ENCODE results near the gene KRTAP10-4. TPM values are rescaled to one million over a fixed set of nuclear protein-coding genes. Genes with fewer than 3 reads are reported as not detected.
"Not testable (repeated sequence)": the region's sequence is repeated elsewhere in the genome, so short reads cannot be mapped to it uniquely, and the experiment has no call there.

The KRTAP10-4 gene
- total RNA-seq, 1 experiment from 2014 or later = not detected

- no peak for DNase-seq (ENCODE audit: low read depth, low spot score)
- no peak for TF ChIP-seq YY1 (IDR thresholded peaks at IDR 0.05; ENCODE audit: extremely low read depth, insufficient replicate concordance, low read depth, low read length)
- no peak for TF ChIP-seq SIN3A (IDR thresholded peaks at IDR 0.05; ENCODE audit: low read depth)
- TF ChIP-seq REST (IDR thresholded peaks at IDR 0.05; ENCODE audit: low read depth) = no peak
- no peak for TF ChIP-seq RAD21 (IDR thresholded peaks at IDR 0.05; ENCODE audit: low read depth)
- TF ChIP-seq SP1 (IDR thresholded peaks at IDR 0.05; ENCODE audit: low read depth) = no peak
- TF ChIP-seq EZH2phosphoT487 (IDR thresholded peaks at IDR 0.05; ENCODE audit: borderline replicate concordance) = no peak
- TF ChIP-seq EZH2 (IDR thresholded peaks at IDR 0.05) = no peak
- no peak for TF ChIP-seq ZFX (IDR thresholded peaks at IDR 0.05)
- H2AFZ ChIP-seq (ENCODE audit: low read depth, low read length, poor library complexity, severe bottlenecking) = no peak overlapping the region
- H3K36me3 ChIP-seq (ENCODE audit: control insufficient read depth in 1 of 2, insufficient read depth in 2 of 2, low read length in 2 of 2) = no peaks in the 10 kb centered on the region
- intact Hi-C loops (cut with micrococcal nuclease) = no loop called here
- no peak for ATAC-seq
- H3K4me2 ChIP-seq (ENCODE audit: low read length) = no peak overlapping the region
- H3K4me3 ChIP-seq (replicated peaks in 1 of 2; ENCODE audit: low read depth in 1 of 2, low read length in 2 of 2) = no peak overlapping the region
- ChIA-PET CTCF (no interaction called here), RAD21 (ENCODE audit: low non-redundant PET in 1 of 2, low total read pairs in 2 of 2, uncharacterized antibody in 2 of 2, unreplicated experiment in 2 of 2) (no interaction called here), POLR2A (no interaction called here)
- no peak overlapping the region for H3K9ac ChIP-seq (ENCODE audit: low read length)
- H3K9me3 ChIP-seq (ENCODE audit: control insufficient read depth in 1 of 2, insufficient read depth in 1 of 2, low read depth in 1 of 2, low read length in 2 of 2) = peaks cover 3 to 5% of the 10 kb centered on the region in 2 experiments; a peak in 2 of 4 replicates
- no peak overlapping the region for H3K27ac ChIP-seq (ENCODE audit: low read depth, low read length)
- H4K20me1 ChIP-seq (ENCODE audit: insufficient read depth) = no peaks in the 10 kb centered on the region
- H3K4me1 ChIP-seq (ENCODE audit: control insufficient read depth in 1 of 2, insufficient read depth in 2 of 2, low read length in 2 of 2) = no peaks in the 10 kb centered on the region
- H3K27me3 ChIP-seq (ENCODE audit: insufficient read depth, low read length) = peaks cover 4% of the 10 kb centered on the region; the same call in 1 of the 2 replicates
- no peaks in the 10 kb centered on the region for H3K9me2 ChIP-seq (ENCODE audit: insufficient read depth)
- no TSS peak for BruUV-seq (replicated peaks)
- no peaks in the 10 kb centered on the region for H3K79me2 ChIP-seq (ENCODE audit: insufficient read depth, low read length)
Measured at GRCh38 chr21:44609193-44609592, 35.7 kb downstream of the KRTAP10-4 start.

- H3K4me1 ChIP-seq (ENCODE audit: control insufficient read depth in 1 of 2, insufficient read depth in 2 of 2, low read length in 2 of 2); H3K27me3 ChIP-seq (ENCODE audit: insufficient read depth, low read length); H3K4me3 ChIP-seq (replicated peaks in 1 of 2; ENCODE audit: low read depth in 1 of 2, low read length in 2 of 2); POLR2A ChIA-PET; BruUV-seq (replicated peaks); DNase-seq (ENCODE audit: low read depth, low spot score); H3K9me3 ChIP-seq (ENCODE audit: control insufficient read depth in 1 of 2, insufficient read depth in 1 of 2, low read depth in 1 of 2, low read length in 2 of 2); H3K9ac ChIP-seq (ENCODE audit: low read length); H4K20me1 ChIP-seq (ENCODE audit: insufficient read depth); H3K4me2 ChIP-seq (ENCODE audit: low read length); ATAC-seq; H2AFZ ChIP-seq (ENCODE audit: low read depth, low read length, poor library complexity, severe bottlenecking); intact Hi-C loops (cut with micrococcal nuclease); CTCF ChIA-PET; H3K79me2 ChIP-seq (ENCODE audit: insufficient read depth, low read length); H3K36me3 ChIP-seq (ENCODE audit: control insufficient read depth in 1 of 2, insufficient read depth in 2 of 2, low read length in 2 of 2); H3K9me2 ChIP-seq (ENCODE audit: insufficient read depth); RAD21 ChIA-PET (ENCODE audit: low non-redundant PET in 1 of 2, low total read pairs in 2 of 2, uncharacterized antibody in 2 of 2, unreplicated experiment in 2 of 2); H3K27ac ChIP-seq (ENCODE audit: low read depth, low read length): not testable (repeated sequence)
Measured at GRCh38 chr21:44610157-44610843, 36.8 kb downstream of the KRTAP10-4 start.
